Medulla oblongata (tissue), 1 donor: Measurements from ENCODE around the gene WFDC11.

Experiments used
- DNase-seq: peaks from one replicate; pipeline ENCODE4 v3.0.0-alpha.2; 2015; ENCODE audit errors: extremely low spot score

Gene WFDC11

GRCh38 chr20:45626540-45626939, 43.5 kb downstream of the WFDC11 start:
- no peak for DNase-seq

GRCh38 chr20:45621593-45621992, 48.4 kb downstream of the WFDC11 start:
- DNase-seq: no peak

GRCh38 chr20:45617591-45617990, 52.4 kb downstream of the WFDC11 start:
- no peak for DNase-seq

- no peak for DNase-seq
Observed at GRCh38 chr20:45612314-45612713, 57.7 kb downstream of the WFDC11 start.

- no peak for DNase-seq
Observed at GRCh38 chr20:45611054-45611453, 59.0 kb downstream of the WFDC11 start.

- DNase-seq: no peak
Observed at GRCh38 chr20:45607810-45608209, 62.2 kb downstream of the WFDC11 start.
